HG03520 (cell line): ENCODE results near the gene DEPP1.
A peak's percentile ranks its signal among the peaks of the same experiment; 100 is the strongest.

Experiments used
- ATAC-seq: cut with Tn5 transposase; IDR thresholded peaks from one replicate; pipeline ENCODE4 v1.9.1; 2021; ENCODE audit warnings: mild to moderate bottlenecking, moderate library complexity; ENCODE audit not compliant: unreplicated experiment

DEPP1 gene

DNA sequence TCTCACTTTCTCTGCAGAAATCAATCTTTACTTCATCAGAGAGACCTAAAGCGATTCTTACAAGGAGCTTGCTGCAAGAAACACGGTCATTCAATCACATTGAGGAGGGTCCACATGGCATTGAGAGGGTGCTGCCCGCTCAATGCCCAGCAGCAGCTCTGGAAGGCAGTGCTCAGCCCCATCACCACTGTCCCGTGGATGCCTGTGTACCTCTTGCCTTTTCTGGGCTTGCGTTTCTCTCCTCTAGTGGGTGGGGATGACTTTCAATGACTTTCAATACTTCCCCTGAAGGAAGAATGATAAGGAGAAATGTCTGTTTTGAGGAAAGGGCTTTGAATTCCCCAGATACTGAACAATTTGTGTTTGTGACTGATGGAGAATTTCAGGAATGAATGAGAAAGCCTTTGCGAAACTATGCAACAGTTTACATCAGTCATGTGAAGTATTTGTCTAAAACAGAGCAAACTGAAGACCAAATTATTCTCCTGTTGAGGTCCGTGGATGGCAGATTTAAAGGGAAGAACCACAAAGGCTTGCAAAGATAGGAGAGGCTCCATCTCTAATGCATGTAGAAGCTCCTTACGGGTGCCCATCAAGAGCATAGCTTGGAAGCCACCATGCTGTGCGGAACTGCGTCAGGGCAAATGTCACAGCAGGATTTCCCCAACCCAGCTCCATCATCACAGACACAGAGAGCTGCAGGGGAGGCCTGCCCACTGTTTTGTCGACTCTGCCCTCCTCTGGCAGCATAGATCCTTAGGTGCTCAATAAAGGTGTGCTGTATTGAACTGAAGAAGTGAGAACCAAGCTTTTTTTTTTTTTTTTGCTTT lies 15.5 kb upstream of the DEPP1 start:
- no peak for ATAC-seq

DNA sequence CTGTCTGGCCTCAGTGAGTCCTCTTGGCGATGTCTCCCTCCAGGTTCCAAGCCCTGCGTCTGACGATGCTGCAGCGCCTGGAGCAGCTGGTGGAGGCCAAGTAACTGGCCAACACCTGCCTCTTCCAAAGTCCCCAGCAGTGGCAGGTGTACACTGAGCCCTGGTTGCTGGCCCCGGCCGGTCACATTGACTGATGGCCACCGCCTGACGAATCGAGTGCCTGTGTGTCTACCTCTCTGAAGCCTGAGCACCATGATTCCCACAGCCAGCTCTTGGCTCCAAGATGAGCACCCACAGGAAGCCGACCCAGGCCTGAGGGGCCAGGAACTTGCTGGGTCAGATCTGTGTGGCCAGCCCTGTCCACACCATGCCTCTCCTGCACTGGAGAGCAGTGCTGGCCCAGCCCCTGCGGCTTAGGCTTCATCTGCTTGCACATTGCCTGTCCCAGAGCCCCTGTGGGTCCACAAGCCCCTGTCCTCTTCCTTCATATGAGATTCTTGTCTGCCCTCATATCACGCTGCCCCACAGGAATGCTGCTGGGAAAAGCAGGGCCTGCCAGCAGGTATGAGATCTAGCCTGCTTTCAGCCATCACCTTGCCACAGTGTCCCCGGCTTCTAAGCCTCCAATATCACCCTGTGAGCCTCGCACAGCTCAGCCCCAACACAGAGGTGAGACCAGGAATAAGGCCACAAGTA lies 14.8 kb upstream of the DEPP1 start:
- ATAC-seq, result no peak

DNA sequence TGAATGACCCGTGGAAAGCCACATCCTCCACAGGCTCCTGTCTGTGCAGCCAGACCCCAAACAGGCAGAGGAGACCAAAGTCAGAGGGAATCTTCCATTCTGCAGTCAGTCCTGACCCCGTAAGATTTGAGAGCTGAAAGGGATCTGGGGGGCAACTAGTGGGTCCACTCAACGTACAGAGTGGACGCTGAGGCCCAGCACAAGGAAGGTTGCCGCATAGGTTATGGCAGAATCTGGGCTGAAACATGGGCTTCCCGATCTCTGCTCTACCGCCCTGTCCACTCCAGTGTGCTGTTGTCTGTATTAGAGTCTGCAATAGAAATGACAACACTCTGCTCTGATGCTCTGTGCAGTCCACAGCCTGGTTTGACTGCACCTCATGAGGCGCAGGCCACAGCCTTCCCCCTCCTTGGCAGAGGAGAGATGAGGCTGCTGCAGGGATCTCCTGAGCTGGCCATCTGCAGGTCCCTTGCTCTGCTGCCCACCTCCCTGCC lies 14.2 kb upstream of the DEPP1 start:
- ATAC-seq, result no peak

DNA sequence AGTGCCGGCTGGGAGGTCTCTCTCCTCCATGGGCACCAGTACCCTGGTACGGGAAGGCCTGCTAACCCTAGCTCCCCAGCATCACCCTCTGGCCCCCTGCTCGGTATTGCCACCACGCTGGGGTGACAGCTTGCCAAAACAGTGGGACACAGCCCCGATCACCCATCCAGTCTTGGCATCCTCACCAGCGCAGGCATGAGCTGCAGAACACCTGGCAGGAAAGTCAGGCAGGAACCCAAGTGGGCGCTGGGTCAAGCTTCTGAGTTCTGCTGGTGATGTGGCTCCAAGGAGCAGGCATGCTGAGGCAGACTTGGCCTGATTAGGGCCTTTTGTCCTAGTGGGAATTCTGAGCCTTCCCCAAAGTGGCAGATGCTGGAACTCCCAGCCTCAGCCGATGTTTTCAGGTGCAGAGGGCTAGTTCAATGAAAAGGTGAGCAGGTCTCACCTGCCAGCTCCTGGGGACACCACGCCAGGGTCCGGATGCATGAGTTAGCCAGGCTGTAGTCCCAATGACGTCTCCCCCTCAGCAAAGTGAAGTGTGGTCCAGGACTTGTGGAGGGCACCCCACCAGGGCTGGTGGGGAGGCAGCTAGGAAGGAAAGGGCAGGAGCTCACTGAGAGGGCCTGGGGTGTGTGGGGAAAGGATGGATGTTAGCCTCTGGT lies 13.6 kb upstream of the DEPP1 start:
- ATAC-seq, result no peak

DNA sequence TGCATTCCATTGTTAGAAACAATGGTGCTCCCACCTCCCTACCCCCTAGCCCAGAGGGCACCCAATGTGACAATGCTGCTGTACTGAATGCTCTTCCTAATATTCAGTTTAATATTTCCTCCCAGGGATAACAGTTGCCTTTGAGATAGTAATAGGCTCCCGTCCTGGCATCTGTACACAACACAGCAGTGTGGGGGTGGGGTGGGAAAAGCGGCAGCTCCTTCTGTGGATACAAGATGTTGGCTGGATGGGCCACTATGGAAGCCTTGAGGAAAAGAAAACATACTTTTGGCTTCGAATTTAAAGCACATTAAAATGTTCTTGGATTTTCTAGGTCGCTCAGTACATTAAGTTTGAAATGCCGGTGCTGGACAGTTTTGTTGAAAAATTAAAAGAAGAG lies 13.0 kb upstream of the DEPP1 start:
- ATAC-seq, result no peak

DNA sequence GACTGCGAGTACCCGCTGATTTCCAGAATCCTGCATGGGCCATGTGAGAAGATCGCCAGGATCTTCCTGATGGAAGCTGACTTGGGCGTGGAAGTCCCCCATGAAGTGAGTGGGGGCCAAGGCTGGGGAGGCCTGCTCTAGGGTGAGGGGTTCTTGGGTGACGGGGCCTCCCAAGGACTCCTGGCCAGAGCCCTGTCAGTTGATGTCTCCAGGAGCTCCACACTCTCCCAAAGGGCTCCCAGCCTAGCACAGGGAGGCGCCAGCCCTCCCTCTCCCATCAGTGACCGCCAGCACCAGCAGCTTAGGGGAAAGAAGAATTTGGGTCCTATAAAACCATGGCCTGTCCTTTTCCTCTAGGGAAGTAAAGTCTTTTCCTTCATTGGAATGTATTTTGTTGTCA lies 12.4 kb upstream of the DEPP1 start:
- ATAC-seq, result no peak

DNA sequence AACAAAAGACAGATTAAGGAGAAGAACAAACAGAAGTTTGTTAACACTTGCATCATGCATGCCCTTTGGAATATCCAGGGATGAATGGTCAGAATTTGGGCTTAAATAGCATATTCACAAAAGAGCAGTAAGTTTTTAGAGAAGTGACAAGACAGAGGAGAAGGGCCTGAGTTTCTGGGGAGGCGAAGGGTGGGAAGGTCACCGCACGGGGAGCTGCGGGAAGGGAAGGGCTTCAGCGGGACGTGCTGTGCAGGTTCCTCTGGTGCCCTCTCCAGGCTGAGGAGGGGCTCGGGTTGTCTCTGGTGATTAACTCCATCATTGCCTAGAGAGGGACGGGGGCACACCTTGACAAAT lies 11.7 kb upstream of the DEPP1 start:
- ATAC-seq, result no peak

DNA sequence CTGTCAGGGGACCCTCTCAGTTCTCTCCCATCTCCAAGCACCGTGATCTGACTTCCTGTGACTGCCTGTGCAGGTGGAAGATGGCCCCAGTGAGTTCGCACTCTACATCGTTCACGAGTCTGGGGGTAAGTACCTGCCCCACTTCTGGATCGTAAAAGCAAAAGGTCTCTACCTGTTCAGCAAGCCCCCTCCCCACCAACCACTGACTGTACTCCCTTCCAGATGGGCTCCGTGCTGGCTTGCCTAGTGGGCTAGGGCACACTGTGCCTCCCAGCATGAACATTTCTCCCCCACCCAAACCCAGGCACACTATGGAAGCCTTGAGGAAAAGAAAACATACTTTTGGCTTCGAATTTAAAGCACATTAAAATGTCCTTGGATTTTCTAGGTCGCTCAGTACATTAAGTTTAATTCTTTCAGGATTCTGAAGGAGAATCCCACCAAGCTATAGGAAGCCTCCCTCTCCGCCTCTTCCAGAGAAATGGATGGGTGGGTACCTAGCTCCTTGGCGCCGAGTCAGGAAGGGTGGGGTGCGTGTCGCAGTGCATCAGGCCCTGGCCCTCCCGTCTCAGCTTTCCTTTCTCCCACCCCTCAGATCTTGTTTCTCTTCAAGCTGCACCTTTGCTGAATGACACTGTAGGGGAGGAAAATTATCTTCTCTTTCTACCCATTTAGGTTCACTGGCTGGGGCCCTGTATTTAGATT lies 11.1 kb upstream of the DEPP1 start:
- ATAC-seq, result no peak

DNA sequence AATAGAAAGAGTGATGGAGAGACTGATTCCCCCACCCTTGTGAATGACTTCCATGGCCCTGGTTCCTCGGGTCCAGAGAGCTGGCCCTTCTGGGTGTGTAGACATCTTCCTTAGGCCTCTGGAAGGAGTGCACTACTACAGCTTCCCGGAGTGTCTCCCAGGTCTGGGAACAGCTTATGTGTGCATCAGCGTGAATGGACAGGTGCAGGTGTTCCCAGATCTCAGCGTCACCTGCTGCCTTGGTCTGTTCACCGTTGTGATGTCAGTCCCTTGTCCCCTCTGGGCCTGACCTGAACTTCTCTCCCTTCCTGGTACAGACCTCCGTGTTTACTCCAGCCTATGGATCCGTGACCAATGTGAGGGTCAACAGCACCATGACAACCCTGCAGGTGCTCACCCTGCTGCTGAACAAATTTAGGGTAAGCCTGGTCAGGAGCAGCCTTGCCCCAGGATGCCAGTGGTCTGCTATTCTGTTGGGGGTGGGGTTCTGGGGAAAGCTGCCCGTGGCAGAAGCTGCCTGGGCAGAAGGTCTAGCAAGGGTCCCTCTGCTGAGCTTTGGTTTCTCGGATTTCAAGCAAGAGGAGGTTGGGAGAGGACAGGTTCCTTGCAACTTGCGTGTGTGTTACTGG lies 10.5 kb upstream of the DEPP1 start:
- ATAC-seq, result no peak

DNA sequence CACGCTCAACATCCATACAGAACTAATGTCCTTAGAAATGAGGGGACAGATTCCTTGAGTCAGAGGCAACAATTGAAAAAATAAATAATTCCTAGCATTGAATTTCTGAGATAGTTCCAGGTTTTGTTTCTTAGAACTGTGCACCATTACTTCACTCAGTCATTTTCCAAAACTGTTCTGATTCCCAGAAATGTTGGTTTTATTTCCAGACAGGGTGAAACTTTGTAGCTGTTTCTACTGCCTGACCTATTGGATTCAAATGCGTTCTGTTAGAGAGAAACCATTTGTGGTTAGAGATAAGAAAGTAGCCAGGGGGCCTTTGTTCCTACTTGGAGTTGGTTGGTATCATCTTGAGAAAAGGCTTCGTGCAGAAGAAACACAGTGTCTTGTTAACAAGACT lies 8.1 kb upstream of the DEPP1 start:
- no peak for ATAC-seq

DNA sequence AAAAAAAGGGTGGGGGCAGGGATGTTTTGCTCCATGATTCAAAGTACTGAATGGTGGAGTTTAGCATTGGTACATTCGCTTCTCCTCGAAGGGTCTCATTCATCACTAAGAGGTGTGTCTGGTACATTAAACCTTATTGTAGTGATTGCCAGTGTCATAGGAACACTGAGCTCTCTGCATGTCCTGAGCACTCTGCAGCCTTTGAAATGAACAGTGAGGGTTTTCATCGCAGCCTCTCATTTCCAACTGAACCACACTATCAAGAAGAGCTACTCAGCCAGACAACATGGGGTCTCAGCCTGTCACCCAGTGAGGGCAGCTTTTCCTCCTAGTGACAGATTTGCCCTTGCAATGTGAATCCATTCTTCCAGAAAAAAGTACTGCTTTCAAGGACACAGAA lies 7.6 kb upstream of the DEPP1 start:
- no peak for ATAC-seq

DNA sequence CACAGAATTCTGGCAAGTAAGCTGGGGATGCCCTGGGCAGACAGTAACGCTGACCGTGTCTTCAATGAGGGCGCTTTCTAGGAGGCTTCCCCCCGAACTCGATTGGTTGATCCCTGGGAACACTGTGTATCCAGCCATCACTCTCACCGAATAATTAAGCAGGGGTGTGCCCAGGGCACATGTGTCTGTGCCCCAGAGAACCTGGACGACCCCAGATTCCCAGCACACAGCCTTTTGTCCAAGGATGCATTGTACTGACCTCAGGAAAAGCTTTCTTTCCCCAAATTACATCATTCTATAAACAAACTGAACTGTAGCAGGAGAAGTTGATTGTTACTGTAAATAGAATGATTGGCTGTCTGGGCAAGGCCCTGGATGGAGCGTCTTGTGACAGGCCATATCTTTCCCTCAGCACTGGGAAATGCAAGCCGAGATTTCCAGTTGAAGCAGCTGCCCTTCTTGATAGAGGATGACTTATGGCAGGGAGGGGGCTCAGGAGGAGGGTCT lies 6.6 kb upstream of the DEPP1 start:
- no peak for ATAC-seq

DNA sequence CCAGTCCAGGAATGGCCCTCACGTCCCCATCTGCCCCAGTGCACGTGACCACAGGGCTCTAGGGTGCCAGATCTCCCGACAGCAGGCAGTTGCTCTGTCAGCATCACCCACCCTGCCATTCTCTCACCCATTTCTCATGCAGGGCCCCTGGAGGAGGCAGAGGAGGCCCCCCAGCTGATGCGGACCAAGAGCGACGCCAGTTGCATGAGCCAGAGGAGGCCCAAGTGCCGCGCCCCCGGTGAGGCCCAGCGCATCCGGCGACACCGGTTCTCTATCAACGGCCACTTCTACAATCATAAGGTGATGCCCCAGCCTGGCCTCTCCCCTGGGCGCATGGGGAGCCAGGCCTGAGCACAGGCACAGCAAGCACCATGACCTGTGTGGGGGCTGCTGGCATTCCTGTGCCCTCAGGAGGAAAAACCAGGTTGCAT lies 6.1 kb upstream of the DEPP1 start:
- no peak for ATAC-seq

DNA sequence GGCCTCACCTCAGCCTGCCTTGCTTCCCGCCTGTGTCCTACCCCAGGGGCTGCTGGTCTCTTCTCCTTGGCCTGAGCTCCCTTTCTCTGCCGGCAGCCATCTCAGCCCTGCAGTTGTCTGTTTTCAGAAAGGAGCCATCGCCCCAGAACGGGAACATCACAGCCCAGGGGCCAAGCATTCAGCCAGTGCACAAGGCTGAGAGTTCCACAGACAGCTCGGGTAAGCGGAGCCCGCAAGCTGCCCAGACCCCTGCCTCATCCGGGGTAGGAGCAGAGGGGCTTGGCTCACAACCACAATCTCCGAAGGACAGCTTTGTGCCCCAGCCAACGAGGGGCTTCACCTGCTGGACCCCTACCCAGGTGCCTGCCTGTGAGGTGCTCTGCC lies 5.3 kb upstream of the DEPP1 start:
- ATAC-seq, result no peak

DNA sequence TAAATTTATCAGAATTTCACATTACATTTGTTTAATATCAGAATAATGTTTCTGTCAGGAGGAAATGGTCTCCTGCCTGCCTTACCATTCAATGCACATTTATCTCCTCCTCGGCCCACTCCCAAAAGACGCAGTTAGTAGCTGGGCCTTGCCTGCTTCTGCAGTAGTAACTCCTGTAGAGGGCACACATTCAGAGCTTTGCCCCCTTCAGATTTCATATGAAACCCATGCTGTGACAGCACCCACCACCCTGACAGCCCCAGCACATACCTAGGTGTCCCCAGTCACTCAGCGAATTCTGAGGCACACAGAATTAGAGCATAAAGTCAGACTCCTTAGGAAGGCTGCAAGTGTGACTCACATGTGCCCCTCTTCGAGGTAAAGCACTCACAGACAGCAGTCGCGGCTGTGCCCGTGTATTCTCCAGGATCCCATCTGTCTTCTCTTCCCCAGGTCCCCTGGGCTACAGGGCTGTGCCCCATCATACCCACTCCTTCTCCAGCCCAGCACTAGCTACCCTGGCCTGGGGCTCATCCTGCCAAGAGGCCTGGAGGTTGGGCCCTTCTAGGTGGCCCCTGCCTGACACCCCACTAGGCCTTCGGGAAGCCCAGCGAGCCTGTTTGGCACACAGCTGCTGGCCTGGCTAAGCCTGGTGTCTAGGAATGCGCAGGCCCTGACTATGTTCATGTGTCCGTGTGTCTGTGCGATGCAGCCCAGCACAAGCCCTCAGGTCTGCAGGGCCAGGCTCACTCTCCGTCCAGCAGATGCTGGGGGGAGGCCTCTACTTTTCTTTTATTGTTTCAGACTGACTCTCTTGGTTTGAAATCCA lies 4.7 kb upstream of the DEPP1 start:
- no peak for ATAC-seq

DNA sequence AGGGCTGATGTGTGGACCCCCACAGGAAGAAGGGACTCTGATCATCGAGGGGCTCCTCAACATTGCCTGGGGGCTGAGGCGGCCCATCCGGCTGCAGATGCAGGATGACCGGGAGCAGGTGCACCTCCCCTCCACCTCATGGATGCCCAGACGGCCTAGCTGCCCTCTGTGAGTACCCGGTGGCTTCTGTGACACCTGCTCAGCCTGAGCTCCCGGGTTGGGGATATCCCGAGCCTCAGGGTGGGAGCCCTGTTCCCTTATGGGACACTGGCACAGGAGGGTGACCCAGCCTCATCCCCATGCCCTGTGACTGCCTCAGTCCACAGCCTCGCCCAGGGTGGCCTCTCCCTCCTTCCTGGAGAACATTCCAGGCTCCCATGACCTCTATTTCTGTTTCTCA lies 3.9 kb upstream of the DEPP1 start:
- no peak for ATAC-seq

DNA sequence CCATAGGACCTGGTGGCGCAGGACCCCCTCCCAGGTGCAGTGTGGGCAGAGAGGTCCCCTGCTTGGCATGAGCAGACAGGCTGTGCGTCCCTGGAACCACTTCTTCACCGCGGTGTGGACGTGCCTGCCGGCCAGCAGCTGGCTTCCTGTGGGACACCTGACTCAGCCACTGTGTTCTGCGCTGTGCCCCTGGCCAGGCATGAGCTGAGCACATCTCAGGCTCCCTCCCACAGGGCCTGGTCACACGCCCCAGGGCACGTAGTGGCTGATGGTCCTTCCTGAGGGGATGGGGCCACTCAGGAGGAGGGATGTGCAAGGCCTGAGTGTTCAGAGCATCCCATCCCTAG lies 3.5 kb upstream of the DEPP1 start:
- no peak for ATAC-seq

DNA sequence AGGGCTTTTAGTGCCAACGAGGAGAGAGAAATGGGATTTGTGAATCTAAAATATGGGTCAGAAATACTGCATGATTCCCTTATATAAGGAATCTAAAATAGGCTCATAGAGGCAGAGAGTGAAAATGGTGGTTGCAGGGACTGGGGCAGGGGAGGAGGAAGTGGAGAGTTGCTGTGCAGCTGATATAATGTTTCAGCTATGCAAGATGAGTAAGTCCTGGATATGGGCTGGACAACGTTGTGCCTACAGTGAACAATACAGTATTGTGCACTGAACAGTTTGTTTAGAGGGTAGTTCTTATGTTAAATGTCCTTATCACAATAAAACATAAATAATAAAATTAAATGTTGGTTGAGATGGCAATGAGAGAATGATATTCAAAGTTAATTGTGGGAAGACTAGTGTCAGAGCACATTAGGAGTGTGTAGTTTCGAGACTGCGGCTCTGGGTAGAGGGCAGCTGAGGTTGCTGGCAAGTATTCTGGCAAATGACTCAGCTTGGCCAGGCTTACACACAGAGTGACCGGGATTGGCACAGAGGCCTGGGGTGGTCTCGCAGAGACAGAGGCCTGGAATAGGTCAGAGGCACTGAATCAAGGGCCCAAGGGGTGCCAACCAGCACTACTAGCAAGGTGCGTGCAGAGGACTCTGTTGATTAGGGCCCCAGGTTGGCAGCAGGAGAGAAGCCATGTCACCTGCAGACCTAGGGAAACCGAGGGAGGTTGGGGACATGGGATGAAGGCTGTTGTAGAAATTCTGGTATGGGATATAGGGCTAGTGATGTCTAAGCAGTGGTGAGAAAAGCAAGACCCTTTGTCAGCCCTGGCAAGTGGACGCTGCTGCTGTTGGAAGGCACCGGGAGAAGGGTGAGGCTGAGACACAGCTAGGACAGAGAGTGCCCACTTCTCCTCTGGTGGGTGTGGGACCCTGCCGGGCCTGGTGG lies 2.8 kb upstream of the DEPP1 start:
- peak; percentile 59 for ATAC-seq
